Fibroblast of mammary gland (primary cell): ENCODE measurements around the gene HSD17B12.

Experiments used
- DNase-seq: peaks from one replicate; pipeline ENCODE4 v3.0.0-alpha.2; 2010; ENCODE audit warnings: low read depth
- H3K4me3 ChIP-seq: 2 replicates; pipeline ENCODE4 v1.5.1; 2011; ENCODE audit warnings: low read depth, mild to moderate bottlenecking, low read length, moderate library complexity; ENCODE audit not compliant: control insufficient read depth
- CTCF ChIP-seq: conservative IDR thresholded peaks from 2 replicates; pipeline ENCODE4 v1.5.1; 2011; ENCODE audit warnings: low read depth, low read length, inconsistent platforms; ENCODE audit not compliant: control insufficient read depth, insufficient read depth

The HSD17B12 gene

GRCh38 chr11:43874738-43875137 lies 194.2 kb downstream of the HSD17B12 start:
- no peak overlapping the region for H3K4me3 ChIP-seq
- no peak for DNase-seq
- no peak for TF ChIP-seq CTCF

- TF ChIP-seq CTCF: no peak
- DNase-seq: peak; percentile 1
- peak overlapping the region; percentile 93 for H3K4me3 ChIP-seq
These were observed 199.5 kb downstream of the HSD17B12 start for GRCh38 chr11:43879789-43880639.

- peak; percentile 95 for DNase-seq
- H3K4me3 ChIP-seq: peak within 1 kb of the TSS; percentile 93
- TF ChIP-seq CTCF: no peak
These were observed 200.2 kb downstream of the HSD17B12 start, which contains the start of gene ALKBH3 for GRCh38 chr11:43880640-43881159. Gene ALKBH3, plus strand, starts transcription at chr11:43880831. Its CDS starts 1,822 bp downstream, at chr11:43882653.

- no peak overlapping the region for H3K4me3 ChIP-seq
- no peak for DNase-seq
- TF ChIP-seq CTCF: no peak
These were observed 212.3 kb downstream of the HSD17B12 start for GRCh38 chr11:43892851-43893250.

GRCh38 chr11:43894546-43894945 lies 214.0 kb downstream of the HSD17B12 start:
- no peak overlapping the region for H3K4me3 ChIP-seq
- no peak for TF ChIP-seq CTCF
- DNase-seq: no peak

GRCh38 chr11:43895601-43896000 lies 215.1 kb downstream of the HSD17B12 start:
- TF ChIP-seq CTCF: no peak
- no peak overlapping the region for H3K4me3 ChIP-seq
- peak; percentile 7 for DNase-seq
